Myocyte (in vitro differentiated cells): ENCODE data around the gene WWOX. TPM values are rescaled to one million over a fixed set of nuclear protein-coding genes. Genes with fewer than 3 reads are reported as not detected.

Source experiments
- DNase-seq: peaks from one replicate; pipeline ENCODE4 v3.0.0-alpha.2; 2012; ENCODE audit warnings: low read depth
- total RNA-seq: library from RNA; depleted of rRNA; stranded (reverse); fragments of >200 nt; gene quantifications from 2 replicates; pipeline ENCODE4 v1.2.3, GENCODE V29; 2014

WWOX gene
- total RNA-seq, 1 donor from 2014 or later = 12.5 TPM

DNA sequence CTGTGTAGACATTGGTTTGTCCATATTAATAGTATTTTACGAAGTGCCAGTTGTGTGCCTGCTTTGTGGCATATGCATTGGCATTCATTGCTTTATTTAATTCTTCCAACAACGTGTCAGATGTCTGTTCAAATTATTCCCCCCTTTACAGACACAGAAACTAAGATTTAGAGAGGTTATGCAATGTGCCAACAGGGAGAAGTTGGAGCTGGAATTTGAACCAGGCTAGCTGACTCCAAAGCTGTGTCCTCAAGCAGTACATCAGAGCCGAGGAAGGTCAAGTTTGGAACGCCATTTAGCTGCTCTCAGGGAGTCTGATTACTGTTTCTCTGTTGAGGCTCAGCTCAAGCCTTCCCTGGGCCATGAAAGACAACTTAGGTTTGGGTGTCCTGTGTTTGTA lies 232.3 kb downstream of the WWOX start:
- no peak for DNase-seq

DNA sequence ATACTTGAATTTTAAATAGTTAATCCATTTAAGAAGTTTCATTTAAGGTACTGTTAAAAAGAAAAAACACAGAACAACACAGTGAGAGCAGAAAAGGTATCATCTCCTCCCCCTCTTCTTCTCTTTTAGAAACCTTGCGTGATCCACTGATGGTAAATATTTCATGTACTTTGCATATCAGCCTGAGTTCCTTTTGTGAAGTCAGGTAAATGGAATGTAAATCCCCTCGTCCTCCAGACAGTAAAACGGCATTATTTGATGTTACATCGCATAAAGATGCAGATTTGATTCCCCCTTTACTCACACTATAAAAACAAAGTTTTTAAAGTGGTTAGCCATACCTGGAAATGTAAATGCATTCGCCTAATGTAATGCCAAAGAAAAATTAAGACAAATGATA lies 234.4 kb downstream of the WWOX start:
- DNase-seq = no peak

GRCh38 chr16:78340590-78340989 lies 241.1 kb downstream of the WWOX start:
- no peak for DNase-seq

DNA sequence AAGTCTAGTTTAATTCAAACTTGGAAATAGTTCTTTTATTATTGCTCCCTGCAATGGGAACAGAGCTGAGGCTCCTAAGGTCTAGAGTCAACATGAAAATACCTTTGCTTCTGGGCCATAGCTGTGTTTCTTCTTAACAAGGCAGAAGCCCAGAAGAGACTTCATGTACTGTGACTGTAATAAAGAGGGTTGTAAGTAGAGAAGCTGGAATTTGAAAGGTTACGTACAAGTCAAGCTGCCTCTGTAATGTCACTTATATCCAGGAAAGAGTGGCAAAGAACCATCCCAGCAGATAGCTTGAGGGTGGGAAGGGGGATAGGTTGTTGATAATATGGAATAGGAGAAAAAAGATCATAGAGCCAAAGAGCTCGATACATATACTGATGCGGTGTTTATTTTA lies 248.6 kb downstream of the WWOX start:
- no peak for DNase-seq

GRCh38 chr16:78348886-78349285 lies 249.4 kb downstream of the WWOX start:
- DNase-seq = no peak

DNA sequence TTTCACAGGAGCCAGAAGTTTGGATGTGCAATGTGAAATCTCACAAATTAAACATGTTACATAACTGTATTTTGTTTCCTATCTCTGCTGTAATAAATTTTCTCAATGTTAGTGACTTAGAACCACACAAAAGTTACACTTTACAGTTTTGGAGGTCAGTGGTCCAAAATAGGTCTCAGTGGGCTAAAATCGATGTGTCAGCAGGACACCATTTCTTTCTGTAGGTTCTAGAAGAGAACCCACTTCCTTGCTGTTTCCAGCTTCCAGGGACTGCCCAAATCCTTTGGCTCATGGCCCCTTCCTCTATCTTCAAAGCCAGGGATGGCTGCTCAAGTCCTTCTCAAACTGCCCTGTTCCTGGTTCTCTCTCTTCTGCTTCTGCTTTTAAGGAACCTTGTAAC lies 252.7 kb downstream of the WWOX start:
- no peak for DNase-seq

DNA sequence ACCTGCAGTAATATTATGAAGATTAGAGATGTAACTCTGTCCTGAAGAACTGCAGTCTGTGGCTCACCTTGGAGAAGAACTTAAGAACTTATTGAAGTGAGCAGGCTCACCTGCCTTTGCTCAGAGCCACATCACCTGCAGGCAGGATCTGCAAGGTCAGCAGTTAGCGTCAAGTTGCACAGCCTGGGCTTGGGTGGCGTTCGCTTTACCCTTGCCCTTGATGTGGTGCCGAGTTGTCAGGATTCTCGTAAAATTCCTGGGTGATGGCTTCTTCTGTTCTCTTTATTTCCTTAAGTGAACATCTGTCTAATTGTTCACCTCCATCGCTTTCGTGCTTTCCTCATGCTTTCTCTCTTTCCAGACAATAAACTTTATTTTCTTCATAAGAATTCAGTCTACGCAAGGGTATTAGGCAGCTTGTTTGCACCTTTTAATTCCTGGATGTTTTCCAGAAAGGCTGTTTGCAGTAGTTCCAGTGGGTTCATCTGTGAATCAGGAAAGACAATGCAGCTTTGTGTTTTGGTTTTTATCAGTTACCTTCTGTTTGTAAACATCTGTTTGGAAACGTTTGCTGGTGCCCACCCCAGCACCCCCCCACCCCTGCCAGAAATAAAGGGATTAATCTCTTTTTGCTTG lies 254.3 kb downstream of the WWOX start:
- no peak for DNase-seq

DNA sequence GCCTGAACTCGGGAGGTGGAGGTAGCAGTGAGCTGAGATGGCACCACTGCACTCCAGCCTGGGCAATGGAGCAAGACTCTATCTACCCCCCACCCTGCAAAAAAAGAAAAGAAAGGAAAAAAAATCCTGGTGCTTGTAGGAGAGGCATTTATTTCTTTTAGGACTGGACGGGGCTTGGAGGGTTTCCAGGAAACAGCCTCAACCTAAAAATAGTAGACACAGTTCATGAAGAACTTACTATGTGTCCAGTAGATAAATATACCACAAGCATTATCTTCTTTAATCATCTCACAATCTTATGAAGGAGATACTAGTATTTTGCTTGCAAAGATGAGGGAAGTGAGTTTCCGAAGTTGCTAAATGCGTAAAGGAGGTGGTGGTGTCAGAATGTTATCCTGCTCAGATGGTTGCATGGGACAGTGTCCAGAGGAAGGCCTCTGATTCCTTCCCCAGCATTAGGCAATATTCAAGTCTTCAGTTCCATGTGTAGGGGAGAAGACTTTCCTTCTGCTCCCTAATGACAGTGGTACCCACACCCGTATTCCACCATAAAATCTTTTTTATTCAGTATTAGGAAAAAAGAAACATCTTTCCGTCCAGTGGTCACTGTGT lies 263.2 kb downstream of the WWOX start:
- no peak for DNase-seq

GRCh38 chr16:78363843-78364555 lies 264.5 kb downstream of the WWOX start:
- no peak for DNase-seq

- DNase-seq = peak; percentile 9
Observed at GRCh38 chr16:78364556-78364880, 265.1 kb downstream of the WWOX start.

- no peak for DNase-seq
Observed at GRCh38 chr16:78365366-78365765, 265.9 kb downstream of the WWOX start.

GRCh38 chr16:78368121-78369102 lies 269.0 kb downstream of the WWOX start:
- no peak for DNase-seq

DNA sequence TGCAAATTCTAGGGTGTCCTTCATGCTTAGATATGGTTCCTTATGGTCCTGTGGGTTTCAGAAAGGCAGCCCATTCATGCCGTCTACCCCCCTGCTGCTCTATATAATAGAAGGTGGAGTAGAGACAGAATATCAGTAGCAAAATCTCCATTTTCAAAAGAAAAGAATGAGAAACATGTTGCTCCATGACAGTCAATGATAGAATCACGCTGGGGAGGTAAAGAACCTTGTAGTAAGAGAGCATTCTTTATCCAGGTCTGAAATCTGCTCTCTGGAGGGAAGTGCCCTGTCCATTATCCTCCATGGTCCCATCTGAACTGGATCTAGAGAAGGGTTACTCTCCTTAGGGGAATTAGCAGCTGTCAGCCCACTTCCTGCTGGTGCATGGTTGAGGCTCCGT lies 272.8 kb downstream of the WWOX start:
- DNase-seq = no peak

DNA sequence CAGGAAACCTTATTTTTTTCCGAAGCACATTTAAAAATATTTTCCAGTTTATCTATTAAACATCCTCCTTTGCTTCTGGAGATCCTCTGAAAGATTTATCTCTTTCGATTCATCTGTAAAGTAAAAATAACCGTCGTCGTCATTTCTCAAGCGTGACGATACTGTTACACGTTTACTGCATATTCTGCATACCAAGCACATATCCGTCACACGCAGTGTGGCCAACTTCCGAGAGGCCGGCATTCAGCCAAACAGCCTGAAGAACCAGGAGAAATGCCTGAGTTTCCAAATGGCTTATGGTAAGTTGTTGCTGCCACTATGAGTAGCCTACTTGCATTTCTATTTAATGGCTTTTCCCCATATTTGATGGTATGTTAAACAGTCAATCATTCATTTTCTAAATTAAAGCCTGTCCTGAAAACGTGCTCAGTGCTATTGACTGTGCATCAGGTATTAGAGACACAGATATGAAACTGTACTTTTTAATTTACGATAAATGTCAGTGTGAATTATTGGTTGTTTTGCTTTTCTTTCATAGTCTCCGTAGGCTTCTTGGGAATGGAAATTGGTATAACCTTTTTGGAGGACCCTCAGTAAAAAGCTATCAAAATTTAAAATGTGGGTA lies 275.7 kb downstream of the WWOX start:
- DNase-seq = peak; percentile 14

DNA sequence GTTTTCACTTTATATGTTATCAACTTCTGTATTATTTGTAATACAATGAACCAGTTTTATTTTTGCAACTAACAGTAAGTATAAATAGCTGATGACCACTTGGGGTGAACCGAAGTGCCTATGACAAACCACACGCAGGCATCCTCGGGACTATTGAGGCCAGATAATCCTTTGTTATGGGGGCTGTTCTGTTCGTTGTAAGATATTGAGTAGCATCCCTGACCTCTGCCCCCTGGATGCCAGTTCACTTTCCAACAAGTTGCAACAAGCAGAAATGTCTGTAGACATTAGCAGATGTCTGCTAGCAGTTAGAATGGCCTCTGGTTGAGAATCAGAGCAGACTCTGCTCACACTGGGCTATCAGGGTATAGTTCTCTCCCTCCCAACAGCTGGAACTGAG lies 277.0 kb downstream of the WWOX start:
- no peak for DNase-seq

- DNase-seq = no peak
Observed at GRCh38 chr16:78377312-78377711, 277.9 kb downstream of the WWOX start.

GRCh38 chr16:78381060-78381459 lies 281.6 kb downstream of the WWOX start:
- DNase-seq = no peak

- no peak for DNase-seq
Observed at GRCh38 chr16:78383118-78383517, 283.7 kb downstream of the WWOX start.

DNA sequence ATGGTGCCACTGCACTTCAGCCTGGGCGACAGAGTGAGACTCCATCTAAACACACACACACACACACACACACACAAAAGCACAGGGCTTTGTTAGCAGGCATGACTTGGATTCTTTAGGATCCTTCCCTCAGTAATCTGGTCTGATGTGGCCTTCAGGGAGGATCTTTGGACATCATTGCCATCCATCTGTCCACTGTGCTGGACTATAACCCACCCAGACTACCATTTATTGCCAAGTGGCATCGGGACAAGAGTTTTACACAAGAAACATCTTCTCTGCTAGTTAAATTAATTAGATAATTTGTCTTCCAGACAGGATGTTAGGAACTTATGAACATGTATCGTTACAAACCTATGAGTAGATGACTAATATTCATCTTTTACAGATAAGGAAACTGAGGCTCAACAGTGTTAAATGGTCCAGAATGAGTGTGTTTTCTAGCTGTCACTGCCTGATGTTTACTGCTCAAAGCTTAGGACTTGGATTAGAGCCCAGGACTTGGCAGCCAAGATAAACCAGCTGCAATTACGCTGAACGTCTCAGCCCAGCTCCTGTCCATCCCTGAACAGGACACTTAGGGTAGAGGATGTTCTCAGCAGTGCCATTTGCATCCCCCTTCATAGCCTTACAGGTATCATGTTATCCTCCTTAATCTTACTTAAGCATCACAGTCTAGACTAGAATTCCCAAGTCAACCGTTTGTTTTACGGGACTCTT lies 285.8 kb downstream of the WWOX start:
- no peak for DNase-seq

- DNase-seq = no peak
Observed at GRCh38 chr16:78386557-78387324, 287.3 kb downstream of the WWOX start.
